HG03095 (cell line): ENCODE results near the gene TSHB.
A peak's percentile ranks its signal among the peaks of the same experiment; 100 is the strongest.
"Not testable (repeated sequence)": the region's sequence is repeated elsewhere in the genome, so short reads cannot be mapped to it uniquely, and the experiment has no call there.

ENCODE experiments used
- ATAC-seq: cut with Tn5 transposase; IDR thresholded peaks from one replicate; pipeline ENCODE4 v1.9.1; 2021; ENCODE audit warnings: moderate library complexity; ENCODE audit not compliant: unreplicated experiment

TSHB gene

GRCh38 chr1:115029526-115029925 is at the start of gene TSHB:
Gene TSHB (plus strand): TSS chr1:115029826. CDS start chr1:115033363, 3,537 bp downstream.
- ATAC-seq = no peak

GRCh38 chr1:114982251-114982650 is 47.4 kb upstream of the TSHB start:
- no peak for ATAC-seq

- ATAC-seq = no peak
Measured at GRCh38 chr1:114986286-114986685, 43.3 kb upstream of the TSHB start.

- no peak for ATAC-seq
Measured at GRCh38 chr1:114988095-114988494, 41.5 kb upstream of the TSHB start.

GRCh38 chr1:114997510-114998289 is 31.9 kb upstream of the TSHB start:
- no peak for ATAC-seq

GRCh38 chr1:115006191-115006590 is 23.4 kb upstream of the TSHB start:
- ATAC-seq = no peak

- ATAC-seq = no peak
Measured at GRCh38 chr1:115012006-115012405, 17.6 kb upstream of the TSHB start.

GRCh38 chr1:115012434-115012833 is 17.2 kb upstream of the TSHB start:
- no peak for ATAC-seq

- ATAC-seq = no peak
Measured at GRCh38 chr1:115013792-115014191, 15.8 kb upstream of the TSHB start.

GRCh38 chr1:115019549-115019948 is 10.1 kb upstream of the TSHB start:
- not testable (repeated sequence) for ATAC-seq

GRCh38 chr1:115021145-115021544 is 8.5 kb upstream of the TSHB start:
- no peak for ATAC-seq

GRCh38 chr1:115023593-115023992 is 6.0 kb upstream of the TSHB start:
- no peak for ATAC-seq

- no peak for ATAC-seq
Measured at GRCh38 chr1:115031595-115031994, 2.0 kb downstream of the TSHB start.

- no peak for ATAC-seq
Measured at GRCh38 chr1:115035652-115036051, 6.0 kb downstream of the TSHB start.

GRCh38 chr1:115036814-115037507 is 7.3 kb downstream of the TSHB start:
- ATAC-seq = no peak

- no peak for ATAC-seq
Measured at GRCh38 chr1:115040501-115040900, 10.9 kb downstream of the TSHB start.

- no peak for ATAC-seq
Measured at GRCh38 chr1:115041654-115042053, 12.0 kb downstream of the TSHB start.

- ATAC-seq = no peak
Measured at GRCh38 chr1:115046751-115047150, 17.1 kb downstream of the TSHB start.

- ATAC-seq = no peak
Measured at GRCh38 chr1:115051850-115052249, 22.2 kb downstream of the TSHB start.

GRCh38 chr1:115052454-115053083 is 22.9 kb downstream of the TSHB start:
- peak; percentile 78 for ATAC-seq

- ATAC-seq = no peak
Measured at GRCh38 chr1:115056395-115056798, 26.8 kb downstream of the TSHB start.
